Right ventricle myocardium superior (tissue), 1 donor: ENCODE results near the gene TSC22D4. TPM values are rescaled to one million over a fixed set of nuclear protein-coding genes. Genes with fewer than 3 reads are reported as not detected.
"Not testable (repeated sequence)": the region's sequence is repeated elsewhere in the genome, so short reads cannot be mapped to it uniquely, and the experiment has no call there.

Experiments used
- ATAC-seq: fragments of 200-7000 bp; cut with Tn5 transposase; one replicate; pipeline ENCODE4 v1.9.1; 2020; ENCODE audit warnings: mild to moderate bottlenecking; ENCODE audit not compliant: poor library complexity
- DNase-seq: peaks from one replicate; pipeline ENCODE4 v3.0.0-alpha.2; 2020
- intact Hi-C: fragments of 100-400 bp; cut with DNase I; formaldehyde crosslinking; loops from one replicate; pipeline ENCODE4 v1.11.2; 2022
- long read RNA-seq: library from polyadenylated mRNA; unstranded; transcript quantifications from one replicate; pipeline ENCODE4 v2.0.0, GENCODE V29; 2021
- total RNA-seq: library from RNA; stranded (reverse); fragmentation: NEBNext Ultra II Directional; extraction: Animal tissue kit (Norgen Biotek cat#: 25700); gene quantifications from one replicate; pipeline ENCODE4 v1.2.1, GENCODE V29; 2021
- donor health status: DM: no; HTN: yes; CAD: no; lungs with severe emphysema.

The TSC22D4 gene
- total RNA-seq: 47.4 TPM
- long read RNA-seq, transcript TSC22D4-201 (5 exons, 2,383 nt): major isoform, 42 of 67 reads
- long read RNA-seq, partial matches to known transcripts: 17 of 67 reads
- long read RNA-seq, other reads (novel, unspliced or antisense): 3 of 67 reads

DNA sequence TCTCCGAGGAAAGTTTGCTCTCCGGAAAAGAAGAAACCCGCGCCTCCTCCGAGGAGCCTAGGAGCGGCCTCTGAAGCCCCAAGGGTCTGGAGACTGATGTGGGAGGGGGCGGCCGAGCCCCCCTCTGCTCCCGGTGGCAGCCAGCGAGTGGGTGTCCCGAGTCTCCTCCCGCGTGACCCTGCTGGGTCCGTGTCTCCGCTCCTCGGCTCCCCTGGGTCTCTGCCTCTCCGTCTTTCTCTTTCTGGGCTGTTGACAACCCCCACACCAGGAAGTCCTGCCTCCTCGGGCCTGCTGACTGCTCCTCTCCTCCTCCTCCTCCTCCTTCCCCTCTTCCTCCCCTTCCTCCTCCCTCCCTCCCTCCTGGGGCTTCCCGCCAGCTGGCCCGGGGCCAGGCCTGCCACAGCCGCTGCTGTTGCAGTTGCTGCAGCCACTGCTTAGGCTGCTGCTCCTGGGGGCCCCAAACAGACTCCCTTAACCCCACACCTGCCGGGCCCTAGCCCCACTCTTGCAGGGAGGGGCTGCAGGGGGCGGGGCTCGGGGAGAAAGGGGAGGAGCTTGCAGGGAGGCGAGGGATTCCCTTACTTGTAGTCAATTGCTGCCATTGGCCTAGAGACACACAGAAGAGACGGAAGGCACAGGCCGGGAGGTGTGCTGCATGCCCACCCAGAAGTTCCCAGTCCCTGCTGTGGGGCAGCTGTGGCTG is at the start of gene TSC22D4:
Gene TSC22D4 (minus strand): TSS at position 257 of the 703 bp plus-strand sequence. CDS start 1,176 bp downstream, outside the sequence.
- DNase-seq: peak; percentile 97
- intact Hi-C loops: no loop called here
- ATAC-seq: peak; percentile 92

DNA sequence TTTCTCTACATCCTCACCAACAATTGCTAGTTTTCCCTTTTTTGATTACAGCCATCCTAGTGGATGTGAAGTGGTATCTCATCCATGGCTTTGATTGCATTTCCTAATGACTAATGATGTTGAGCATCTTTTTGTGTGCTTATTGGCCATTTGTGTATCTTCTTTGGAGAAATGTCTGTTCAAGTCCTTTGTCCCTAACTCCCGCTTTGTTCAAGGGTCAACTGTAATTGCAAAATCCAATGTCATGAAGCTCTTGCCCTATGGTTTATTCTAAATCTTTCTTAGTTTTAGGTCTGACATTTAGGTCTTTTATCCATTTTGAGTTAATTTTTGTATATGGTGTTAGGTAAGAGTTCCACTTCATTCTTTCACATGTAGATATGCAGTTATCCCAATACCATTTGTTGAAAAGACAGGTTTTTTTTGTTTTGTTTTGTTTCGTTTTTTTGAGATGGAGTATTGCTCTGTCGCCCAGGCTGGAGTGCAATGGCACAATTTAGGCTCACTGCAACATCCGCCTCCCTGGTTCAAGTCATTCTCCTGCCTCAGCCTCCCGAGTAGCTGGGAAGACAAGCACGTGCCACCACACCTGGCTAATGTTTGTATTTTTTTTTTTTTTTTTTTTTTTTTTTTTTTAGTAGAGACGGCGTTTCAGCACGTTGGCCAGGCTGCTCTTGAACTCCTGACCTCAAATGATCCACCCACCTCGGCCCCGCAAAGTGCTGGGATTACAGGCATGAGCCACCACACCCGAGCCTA is 49.3 kb upstream of the TSC22D4 start:
- intact Hi-C loops, ATAC-seq, DNase-seq: not testable (repeated sequence)

DNA sequence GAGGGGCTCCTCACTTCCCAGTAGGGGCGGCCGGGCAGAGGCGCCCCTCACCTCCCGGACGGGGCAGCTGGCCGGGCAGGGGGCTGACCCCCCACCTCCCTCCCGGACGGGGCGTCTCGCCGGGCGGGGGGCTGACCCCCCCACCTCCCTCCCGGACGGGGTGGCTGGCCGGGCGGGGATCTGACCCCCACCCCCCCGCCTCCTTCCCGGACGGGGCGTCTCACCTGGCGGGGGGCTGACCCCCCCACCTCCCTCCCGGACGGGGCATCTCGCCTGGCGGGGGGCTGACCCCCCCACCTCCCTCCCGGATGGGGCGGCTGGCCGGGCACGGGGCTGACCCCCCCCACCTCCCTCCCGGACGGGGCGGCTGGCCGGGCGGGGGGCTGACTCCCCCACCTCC is 44.2 kb upstream of the TSC22D4 start:
- DNase-seq, intact Hi-C loops, ATAC-seq: not testable (repeated sequence)

DNA sequence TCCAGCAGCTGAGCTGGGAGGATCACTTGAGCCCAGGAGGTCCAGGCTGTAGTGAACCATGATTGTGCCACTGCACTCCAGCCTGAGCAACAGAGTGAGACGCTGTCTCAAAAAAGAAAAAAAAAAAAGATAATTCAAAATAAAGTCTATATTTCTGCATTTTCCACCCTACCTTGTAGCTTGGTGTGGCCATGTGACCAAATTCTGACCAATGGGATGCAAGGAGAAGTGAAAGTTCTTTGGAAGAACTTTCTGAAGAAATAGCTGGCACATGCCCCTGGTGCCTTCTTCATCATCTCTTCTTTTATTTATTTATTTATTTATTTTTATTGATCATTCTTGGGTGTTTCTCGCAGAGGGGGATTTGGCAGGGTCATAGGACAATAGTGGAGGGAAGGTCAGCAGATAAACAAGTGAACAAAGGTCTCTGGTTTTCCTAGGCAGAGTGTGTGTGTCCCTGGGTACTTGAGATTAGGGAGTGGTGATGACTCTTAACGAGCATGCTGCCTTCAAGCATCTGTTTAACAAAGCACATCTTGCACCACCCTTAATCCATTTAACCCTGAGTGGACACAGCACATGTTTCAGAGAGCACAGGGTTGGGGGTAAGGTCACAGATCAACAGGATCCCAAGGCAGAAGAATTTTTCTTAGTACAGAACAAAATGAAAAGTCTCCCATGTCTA is 43.0 kb upstream of the TSC22D4 start:
- intact Hi-C loops, ATAC-seq, DNase-seq: not testable (repeated sequence)

DNA sequence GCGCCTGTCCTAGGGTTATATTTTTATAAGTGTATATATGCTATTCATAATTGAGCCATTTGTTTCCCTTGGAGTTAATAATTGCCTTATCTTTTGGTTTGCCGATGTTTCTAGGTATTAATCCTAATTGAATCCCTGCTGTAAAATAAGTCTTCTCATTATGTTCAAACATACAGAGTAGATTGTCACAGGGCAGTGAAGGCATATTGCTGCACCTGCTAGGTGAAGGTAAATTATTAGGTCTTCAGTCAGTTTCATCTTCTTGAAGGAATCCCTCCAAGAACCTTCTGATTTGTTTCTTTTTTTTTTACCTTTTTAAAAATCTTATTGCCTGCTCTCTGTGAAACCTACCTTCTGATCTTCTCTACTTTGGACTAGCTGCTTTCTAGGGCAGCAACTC is 42.1 kb upstream of the TSC22D4 start:
- no peak for ATAC-seq
- no peak for DNase-seq
- intact Hi-C loops: no loop called here

DNA sequence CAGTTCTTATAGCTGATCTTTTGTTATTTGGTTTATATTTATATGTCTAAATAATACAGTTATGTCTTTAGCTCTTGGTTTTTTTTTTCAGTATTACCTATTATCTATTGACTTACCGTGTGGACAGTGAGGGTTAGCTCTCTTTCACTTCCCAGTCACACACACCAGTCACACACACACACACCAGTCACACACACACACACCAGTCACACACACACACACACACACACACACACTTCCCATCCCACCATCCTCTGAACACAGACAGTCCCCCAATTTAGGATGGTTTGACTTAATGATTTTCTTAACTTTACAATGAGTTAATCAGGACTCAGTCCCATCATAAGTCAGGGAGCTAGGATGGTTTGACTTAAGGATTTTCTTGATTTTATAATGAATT is 41.1 kb upstream of the TSC22D4 start:
- no peak for DNase-seq
- no peak for ATAC-seq
- intact Hi-C loops: no loop called here

DNA sequence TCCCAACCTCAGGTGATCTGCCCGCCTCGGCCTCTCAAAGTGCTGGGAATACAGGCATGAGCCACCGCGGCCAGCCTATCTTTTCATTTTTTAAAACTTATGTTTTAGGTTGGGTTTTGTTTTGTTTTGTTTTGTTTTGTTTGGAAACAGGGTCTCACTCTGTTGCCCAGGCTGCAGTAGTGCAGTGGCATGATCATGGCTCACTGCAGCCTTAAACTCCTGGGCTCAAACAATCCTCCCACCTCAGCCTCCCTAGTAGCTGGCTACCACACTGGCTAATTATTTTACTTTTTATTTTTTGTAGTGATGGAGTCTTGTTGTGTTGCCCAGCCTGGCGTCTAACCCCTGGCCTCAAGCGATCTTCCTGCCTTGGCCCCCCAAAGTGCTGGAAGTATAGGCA is 40.6 kb upstream of the TSC22D4 start:
- DNase-seq: no peak
- no peak for ATAC-seq
- intact Hi-C loops: no loop called here

DNA sequence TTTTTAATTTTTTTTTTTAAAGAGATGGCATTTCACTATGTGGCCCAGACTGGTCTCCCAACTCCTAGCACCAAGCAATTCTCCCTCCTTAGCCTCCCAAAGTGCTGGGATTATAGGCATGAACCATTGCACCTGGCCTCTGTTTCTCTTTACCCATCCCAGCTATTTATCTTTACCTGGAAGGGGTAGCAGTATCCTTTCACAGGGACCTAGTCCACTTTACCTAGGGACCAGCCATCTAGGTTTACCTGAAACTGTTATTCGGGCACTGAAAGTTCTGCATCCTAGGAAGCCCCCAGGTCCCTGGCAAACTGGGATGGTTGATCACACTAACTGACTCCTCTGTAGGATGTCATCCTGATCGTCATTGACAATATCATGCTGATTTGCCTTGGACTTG is 38.3 kb upstream of the TSC22D4 start:
- no peak for ATAC-seq
- intact Hi-C loops: no loop called here
- no peak for DNase-seq

DNA sequence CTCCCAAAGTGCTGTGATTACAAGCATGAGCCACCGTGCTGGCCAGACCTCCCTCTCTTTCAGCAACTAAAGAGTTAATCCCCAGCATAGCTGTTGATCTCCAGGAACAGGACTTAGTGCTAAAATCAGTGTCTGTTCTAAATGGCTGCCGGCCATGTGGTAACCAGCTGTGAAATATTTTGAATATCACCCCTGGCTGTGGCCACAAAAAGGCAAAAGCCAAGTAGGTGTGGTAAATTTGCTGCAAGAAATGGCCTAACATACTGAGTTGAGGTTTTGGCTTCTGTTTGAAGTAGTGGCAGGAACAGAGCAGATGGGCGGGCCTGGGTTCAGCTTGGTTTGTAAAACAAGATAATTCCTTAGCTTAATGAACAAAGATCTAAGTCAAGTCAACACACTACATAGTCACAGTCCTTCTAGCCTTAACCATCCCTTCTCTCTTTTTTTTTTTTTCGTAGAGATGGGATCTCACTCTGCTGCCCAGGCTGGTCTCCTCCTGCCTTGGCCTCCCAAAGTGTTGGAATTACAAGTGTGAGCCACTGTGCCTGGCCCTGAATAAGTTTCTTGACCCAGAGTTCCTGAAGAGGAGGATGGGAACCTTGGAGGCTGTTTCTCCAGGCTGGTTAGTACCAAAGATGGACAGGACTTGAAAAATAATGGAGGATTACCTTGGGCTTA is 37.3 kb upstream of the TSC22D4 start:
- intact Hi-C loops: no loop called here
- DNase-seq (peak; percentile 57), ATAC-seq (peak; percentile 79)

DNA sequence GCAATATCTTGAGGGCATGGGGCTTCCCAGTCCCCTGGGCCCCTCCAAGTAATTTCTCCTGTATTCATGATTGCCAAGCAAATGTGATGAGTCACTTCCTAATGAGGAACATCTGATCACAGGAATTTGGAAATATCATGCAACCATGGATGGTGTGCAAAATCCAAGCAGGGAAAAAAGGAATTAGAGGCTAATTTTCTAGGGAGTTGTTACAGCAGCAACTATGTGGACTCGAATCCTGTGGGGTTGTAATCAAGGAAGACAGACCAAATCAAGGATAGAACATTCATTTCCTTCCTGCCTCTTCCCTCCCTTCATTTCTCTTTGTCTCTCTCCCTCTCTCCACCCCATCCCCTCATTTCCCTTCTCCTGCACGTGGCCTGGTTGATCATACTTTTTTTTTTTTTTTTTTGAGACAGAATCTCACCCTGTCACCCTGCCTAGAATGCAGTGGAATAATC is 36.1 kb upstream of the TSC22D4 start:
- DNase-seq (no peak), ATAC-seq (peak; percentile 78)
- intact Hi-C loops: no loop called here

DNA sequence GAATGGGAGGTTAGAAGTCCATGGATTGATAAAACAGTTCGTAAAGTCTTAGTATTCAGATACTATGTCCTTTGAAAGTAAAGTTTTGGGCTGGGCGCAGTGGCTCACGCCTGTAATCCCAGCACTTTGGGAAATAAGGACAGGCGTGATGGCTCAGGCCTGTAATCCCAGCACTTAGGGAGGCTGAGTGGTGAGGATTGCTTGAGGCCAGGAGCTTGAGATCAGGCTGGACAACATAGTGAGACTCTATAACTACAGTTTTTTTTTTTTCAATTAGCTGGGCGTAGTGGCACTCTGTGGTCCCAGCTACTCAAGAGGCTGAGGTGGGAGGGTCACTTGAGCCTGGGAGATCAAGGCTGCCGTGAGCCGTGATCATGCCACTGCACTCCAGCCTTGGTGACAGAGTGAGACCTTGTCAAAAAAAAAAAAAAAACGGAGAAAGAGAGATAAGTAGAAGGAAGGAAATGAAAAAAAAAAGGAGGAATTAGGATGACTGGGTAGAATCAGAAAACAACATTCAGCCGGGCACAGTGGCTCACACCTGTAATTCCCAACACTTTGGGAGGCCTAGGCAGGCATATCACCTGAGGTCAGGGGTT is 34.3 kb upstream of the TSC22D4 start:
- ATAC-seq (no peak), DNase-seq (no peak)
- intact Hi-C loops: no loop called here

DNA sequence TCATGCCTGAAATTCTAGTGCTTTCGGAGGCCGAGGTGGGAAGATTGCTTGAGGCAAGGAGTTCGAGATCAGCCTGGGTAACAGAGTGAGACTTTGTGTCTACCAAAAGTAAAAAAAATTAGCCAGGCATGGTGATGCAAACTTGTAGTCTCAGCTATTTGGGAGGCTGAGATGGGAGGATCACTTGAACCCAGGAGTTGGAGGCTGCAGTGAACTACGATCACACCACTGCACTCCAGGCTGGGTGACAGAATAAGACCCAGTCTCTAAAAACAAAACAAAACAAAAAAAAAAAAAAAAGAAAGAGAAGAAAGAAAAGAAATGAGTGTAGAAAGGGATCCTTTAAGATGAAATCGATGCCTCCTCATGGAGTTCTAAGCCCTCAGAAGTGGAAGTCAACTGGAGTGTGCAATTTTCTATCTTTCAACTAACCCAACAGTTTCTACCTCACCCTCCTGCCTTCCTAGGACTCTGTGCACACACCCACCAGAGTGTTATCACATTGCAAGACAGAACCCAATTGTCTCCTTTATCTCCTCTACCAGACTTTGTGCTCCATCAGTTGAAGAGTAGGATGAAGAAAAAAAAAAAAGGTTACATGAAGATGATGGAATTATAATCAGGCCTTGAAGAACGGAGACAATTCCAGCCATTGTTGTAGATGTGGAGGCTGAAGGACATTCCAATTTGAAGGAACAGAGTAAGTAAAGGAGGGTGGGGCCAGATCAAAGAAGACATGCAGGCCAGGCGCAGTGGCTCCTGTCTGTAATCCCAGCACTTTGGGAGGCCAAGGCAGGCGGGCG is 31.6 kb upstream of the TSC22D4 start:
- no peak for DNase-seq
- no peak for ATAC-seq
- intact Hi-C loops: no loop called here

DNA sequence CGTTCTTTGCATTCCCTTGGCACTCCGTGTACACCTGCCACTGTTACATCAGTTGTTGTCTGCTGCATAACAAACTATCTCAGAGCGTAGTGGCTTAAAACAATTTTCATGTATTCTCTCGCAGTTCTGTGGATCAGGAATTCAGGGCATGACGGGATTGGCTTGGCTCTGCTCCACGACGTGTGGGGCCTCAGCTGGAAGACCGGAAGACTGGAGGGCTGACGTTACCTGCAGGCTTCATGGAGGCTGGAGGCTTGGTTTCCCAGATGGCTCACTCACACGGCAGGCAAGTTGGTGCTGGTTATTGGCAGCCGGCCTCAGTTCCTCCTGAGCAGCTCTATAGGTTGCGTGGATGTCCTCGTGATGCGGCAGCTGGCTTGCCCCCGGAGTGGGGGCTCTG is 30.2 kb upstream of the TSC22D4 start:
- intact Hi-C loops: no loop called here
- ATAC-seq (no peak), DNase-seq (no peak)

DNA sequence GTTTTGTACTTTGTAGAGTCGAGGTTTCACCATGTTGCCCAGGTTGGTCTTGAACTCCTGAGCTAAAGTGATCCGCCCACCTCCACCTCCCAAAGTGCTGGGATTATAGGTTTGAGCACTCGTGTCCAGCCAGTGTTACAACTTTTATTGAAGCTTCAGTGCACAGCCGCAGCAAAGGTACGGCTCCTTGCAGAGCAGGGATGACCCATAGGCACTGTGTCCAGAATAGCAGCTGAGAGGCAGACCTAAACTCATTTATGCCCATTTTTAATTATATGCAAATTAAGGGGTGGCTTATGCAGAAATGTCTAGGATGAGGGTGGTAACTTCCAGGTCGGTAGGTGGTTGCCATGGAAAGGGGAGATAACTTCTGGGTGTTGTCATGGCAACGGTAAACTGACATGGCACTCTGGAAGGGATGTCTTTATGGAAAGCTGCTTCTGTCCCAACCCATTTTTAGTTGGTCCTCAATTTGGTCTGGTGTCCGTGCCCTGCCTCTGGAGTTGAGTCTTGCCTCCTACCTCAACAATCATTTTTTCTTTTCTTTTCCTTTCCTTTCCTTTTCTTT is 27.4 kb upstream of the TSC22D4 start:
- ATAC-seq (no peak), DNase-seq (no peak)
- intact Hi-C loops: no loop called here

DNA sequence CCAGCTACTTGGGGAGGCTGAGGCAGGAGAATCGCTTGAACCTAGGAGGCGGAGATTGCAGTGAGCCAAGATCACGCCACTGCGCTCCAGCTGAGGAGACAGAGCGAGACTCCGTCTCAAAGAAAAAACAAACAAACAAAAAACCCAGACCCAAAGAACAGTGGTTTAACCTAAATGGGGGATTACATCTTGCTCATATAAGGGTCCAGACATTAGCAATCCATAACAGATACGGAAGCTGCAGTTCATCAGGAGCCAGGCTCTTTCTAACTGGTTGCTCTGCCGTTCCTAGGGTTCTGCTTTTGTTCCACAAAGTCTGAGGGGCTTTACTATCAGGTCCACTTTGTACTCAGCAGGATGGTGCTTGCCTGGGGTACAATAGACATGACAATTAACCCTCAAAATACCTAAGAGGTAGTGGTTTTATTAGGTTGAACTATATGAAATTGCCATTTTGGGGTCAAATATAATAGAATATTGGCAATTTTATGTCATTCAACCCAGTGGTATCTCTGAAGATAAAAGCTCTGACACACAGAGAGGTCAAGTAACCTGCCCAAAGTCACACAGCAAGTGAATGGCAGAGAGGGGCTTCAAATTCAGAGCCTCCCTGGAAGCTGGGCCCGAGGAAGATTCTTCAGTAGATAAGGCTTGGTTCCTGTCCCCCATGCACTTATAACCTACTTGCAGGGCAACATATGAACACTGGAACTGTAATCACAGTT is 26.0 kb upstream of the TSC22D4 start:
- DNase-seq (no peak), ATAC-seq (no peak)
- intact Hi-C loops: no loop called here

DNA sequence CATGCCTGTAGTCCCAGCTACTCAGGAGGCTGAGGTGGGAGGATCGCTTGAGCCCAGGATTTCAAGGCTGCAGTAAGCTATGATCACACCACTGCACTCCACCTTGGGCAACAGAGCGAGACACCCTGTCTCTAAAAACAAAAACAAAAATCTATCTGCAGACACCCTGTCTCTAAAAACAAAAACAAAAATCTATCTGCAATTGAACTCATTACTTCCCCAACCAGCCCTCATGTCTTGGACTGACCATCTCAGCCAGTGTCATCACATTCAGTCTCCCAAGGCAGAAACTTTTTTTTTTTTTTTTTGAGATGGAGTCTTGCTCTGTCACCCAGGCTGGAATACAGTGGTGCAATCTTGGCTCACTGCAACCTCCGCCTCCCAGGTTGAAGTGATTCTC is 25.0 kb upstream of the TSC22D4 start:
- ATAC-seq, DNase-seq, intact Hi-C loops: not testable (repeated sequence)

DNA sequence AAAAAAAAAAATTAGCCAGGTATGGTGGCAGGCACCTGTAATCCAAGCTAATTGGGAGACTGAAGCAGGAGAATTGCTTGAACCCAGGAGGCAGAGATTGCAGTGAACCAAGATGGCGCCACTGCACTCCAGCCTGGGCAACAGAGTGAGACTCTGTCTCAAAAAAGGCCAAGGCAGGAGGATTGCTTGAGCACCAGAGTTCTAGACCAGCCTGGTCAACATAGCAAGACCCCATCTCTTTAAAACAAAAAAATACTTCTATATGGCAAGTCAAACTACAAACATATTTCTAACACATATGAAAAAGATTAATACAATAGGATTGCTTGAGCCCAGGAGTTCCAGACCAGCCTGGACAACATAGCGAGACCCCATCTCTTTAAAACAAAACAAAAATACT is 21.7 kb upstream of the TSC22D4 start:
- DNase-seq, intact Hi-C loops, ATAC-seq: not testable (repeated sequence)
